HG02852 (cell line): ENCODE measurements around the gene DUSP9.
"Not testable (repeated sequence)": the region's sequence is repeated elsewhere in the genome, so short reads cannot be mapped to it uniquely, and the experiment has no call there.

Experiments used
- ATAC-seq: cut with Tn5 transposase; IDR thresholded peaks from one replicate; pipeline ENCODE4 v1.9.1; 2021; ENCODE audit warnings: mild to moderate bottlenecking, moderate library complexity; ENCODE audit not compliant: unreplicated experiment

The DUSP9 gene

GRCh38 chrX:153670748-153671588, 24.0 kb downstream of the DUSP9 start:
- no peak for ATAC-seq

GRCh38 chrX:153671589-153672530, 24.9 kb downstream of the DUSP9 start:
- no peak for ATAC-seq

DNA sequence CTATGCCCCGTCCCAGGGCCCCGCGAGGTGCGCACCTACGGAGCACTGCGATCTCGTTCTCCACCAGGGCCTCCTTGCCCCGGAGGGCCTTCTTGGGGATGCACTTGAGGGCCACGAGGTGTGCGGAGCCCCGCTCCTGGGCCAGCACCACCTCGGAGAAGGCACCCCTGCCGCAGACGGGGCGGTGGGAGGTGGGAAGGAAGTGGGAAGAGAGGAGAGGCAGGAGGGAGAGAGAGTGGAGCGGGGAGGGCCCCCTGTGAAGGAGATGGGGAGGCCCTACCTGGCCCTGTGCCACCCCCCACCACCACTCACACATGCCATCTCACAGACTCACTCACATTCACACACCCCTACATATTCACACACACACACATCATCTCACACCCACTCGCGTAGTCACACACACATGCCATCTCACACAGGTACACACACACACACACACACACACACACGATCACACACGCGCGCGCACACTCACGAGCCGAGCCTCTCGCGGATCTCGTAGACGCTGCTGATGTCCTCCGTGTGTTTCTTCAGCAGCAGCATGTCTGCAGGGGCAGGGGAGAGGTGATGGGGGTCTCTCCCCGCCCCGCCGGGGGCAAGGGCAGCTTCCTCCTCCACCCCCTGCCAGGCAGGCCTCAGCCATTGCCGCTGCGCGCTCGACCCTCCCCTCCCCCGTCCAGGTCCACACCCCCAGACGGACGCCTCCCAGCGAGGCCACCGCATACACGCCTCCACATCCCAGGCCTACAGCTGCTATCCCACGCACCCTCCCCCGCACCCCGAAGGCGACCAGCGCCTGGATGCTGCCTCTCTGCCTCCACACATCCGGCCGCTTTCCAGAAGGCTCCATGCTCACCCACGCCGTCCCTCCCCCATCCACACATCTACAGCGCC, 25.8 kb downstream of the DUSP9 start:
- ATAC-seq = no peak

- ATAC-seq = no peak
Measured at GRCh38 chrX:153673428-153674218, 26.6 kb downstream of the DUSP9 start, which contains the start of gene PNCK. PNCK (minus strand) TSS chrX:153673813; CDS start chrX:153673076, 737 bp downstream.

DNA sequence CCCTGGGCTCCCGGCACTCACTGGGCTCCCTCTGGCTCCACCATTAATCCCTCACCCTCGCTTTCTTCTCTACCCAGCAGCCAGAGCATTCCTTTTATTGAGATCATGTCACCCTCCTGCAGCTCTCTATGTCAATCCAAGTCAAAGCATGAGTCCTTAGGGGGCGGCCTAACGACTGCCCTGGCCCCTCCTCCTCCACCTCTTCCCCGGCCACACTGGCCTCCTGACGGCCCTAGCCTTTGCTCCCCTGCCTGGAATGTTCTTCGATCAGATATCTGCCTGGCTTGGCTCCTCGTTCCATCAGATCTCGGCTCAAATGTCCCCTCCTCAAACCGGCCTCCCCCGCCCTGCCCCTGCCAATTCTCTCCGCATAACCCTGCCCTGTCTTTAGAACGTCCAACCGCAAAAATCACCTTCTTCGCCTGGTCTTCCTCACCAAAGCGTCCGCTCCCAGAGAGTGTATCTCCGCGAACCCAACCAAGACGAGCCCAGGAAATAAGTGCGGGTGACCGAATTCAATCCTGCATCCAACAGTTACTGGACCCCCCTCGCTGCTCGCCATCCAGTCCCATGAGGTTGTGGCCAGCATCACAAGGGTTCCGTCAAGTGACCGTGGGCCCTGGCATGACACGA, 27.3 kb downstream of the DUSP9 start:
- ATAC-seq = no peak

GRCh38 chrX:153681175-153681574, 34.2 kb downstream of the DUSP9 start:
- no peak for ATAC-seq

DNA sequence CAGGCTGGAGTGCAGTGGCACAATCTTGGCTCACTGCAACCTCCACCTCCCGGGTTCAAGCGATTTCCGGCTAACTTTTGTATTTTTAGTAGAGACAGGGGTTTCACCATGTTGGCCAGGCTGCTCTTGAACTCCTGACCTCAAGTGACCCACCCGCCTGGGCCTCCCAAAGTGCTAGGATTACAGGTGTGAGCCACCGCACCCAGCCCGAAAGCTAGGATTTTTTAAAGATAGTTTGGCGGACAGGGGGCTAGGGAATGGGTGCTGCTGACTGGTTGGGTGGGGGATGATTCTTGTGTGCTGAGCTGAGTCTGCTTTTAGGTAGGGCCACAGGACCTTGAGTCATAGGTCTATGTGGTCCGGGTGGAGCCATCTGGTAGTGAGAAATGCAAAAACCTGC, 36.5 kb downstream of the DUSP9 start:
- not testable (repeated sequence) for ATAC-seq

GRCh38 chrX:153684467-153685155, 37.6 kb downstream of the DUSP9 start:
- no peak for ATAC-seq

- ATAC-seq = no peak
Measured at GRCh38 chrX:153685156-153685536, 38.1 kb downstream of the DUSP9 start.

DNA sequence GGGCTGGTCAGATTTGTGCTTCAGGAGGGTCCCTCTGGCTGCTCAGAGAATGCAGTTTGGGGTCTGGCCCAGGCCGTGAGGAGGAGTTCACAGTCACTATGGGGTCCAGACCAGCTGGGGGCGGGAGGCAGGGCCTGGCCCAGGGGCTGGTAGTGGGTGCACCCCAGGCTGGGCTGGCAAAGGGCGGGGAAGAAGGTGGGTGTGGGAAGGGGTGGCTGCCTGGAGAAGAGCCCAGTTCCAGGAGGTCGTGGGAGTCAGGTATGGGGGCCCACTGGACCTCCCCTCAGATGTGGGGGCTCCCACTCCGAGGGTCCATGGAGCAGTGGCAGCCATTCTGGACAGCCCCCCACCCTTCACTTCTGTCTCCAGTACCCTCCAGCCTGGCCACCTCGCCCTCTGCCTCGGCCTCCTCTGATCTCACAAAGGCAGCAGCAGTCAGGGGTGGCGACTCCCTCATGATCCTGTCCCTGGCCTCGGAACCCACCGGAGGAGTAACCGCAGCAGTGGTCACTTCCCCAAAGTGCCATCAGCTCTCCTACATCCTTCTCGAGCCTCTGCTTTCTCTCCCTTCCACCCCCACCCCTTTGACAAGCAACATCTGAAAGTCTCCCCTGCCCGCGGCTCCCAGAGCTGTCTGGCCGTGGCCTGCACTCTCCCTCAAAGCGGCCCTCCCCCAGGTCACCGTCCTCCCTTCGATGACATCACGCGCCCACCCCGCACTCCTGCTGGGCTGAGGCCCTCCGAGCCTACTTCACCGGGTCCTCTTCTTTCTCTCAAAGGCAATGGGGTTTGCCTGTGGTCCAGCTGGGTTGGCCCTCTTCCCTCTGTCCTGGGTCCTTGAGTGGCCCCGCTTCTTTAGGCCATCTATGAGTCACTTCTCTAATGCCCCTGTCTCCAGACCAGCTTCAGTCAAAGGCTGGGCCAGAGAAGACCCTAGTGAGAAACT, 39.0 kb downstream of the DUSP9 start:
- no peak for ATAC-seq

- ATAC-seq = no peak
Measured at GRCh38 chrX:153686711-153687110, 39.7 kb downstream of the DUSP9 start.

DNA sequence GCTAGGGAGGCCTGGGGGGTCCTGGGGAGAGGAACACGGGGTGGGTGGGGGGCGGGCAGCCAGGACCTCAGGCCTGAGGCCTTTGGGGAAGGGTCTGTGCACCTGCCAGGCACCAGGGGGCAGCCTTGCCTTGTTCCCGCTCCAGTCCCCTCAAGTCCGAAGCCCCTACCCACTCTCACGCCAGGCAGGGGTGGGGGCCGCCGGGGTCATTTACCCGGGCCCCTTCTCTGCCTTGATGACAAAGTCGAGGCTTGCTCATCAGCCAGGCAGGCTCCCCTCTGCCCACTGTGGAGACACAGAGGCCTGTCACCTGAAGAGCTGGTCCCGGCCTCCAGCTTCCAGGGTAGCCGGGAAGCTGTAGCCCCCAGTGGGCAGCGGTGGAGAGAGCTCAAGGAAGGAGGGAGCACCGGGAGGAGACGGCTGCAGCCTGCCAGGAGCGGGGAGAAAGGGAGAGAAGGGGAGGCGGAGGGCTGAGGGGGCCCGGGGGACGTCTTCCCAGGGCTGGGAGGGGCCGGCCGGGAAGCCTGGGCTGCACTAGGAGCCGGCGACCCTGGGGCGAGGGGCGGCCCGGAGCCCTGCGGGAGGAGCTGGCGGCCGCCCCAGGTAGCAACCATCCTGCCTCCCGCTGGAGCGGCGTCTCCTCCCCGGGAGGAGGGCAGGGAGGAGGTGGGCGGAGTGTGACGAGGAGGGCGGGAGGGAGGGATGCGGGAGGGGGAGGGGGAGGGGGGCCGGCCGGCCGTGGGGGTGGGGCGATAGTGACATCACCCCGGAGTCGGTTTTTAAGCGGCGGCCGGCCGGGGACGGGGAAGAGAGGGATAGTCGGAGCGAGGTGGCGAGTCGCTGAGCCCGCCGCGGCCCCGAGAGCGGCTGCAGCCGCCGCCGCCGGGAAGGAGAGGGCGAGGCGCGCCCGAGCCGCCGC, 40.4 kb downstream of the DUSP9 start, which contains the start of gene SLC6A8:
Gene SLC6A8, plus strand, starts transcription at position 806 of the 919 bp plus-strand sequence. CDS start 649 bp downstream, outside the sequence.
- ATAC-seq = no peak

DNA sequence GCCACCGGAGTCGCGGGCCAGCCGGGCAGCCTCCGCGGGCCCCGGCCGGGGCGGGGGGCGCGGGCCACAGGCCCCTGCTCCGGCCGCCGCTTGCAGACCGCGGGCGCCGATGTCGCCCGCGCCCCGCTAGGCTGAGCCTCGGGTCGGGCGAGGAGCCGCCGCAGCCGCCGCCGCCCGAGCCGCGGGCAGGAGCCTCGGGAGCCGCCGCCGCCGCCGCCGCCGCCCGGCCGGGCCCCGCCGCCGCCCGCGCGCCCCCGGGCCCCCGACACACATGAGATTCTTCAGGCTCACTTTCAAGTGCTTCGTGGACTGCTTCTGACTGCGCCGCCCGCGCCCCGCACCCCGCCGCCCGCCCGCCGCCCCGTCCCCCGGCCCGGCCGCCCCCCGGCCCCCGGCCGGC, 41.1 kb downstream of the DUSP9 start:
- ATAC-seq = no peak

- ATAC-seq = no peak
Measured at GRCh38 chrX:153688506-153688905, 41.5 kb downstream of the DUSP9 start.

DNA sequence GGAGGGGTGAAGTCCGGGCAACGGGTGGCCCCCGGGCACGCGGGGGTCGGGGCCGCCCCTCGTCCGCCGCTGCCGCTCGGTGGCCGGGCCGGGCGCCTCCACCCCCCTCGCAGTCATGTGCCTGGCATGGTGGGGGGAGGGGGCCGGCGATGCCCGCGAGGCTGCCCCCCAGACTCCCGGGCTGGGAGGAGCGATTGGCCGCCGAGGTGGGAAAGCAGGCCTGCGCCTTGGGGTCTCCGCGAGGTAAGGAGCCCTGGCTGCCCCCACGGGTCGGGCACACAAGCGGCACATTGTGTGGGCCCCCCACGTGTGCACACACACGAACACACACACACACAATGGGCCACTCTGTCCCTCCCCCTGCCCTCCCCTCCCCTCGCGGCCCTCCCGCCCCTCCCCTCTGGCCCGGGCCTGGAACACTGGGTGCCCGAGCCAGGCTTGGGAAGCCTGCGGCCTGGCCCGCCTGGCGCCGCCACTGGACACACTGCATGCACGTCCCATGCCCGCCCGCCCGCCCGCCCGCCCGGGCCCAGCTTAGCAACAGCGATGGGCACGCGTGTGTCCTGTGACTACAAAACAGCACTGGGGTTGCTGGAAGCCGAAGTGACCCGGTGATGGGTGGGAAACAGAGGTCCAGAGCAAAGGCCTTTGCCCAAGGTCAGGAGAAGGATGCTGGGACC, 42.0 kb downstream of the DUSP9 start:
- no peak for ATAC-seq
